GM23248 (cell line): ENCODE results near the gene AQP2.

Experiments used
- EZH2 ChIP-seq: fragments of 200-600 bp; sonication (generic); IDR thresholded peaks from 2 replicates; pipeline ENCODE4 v1.6.1; 2018; ENCODE audit warnings: antibody characterized with exemption, mild to moderate bottlenecking; ENCODE audit not compliant: insufficient read depth, poor library complexity, severe bottlenecking
- EZH2phosphoT487 ChIP-seq: fragments of 200-600 bp; sonication (generic); IDR thresholded peaks from 2 replicates; pipeline ENCODE4 v1.6.1; 2018; ENCODE audit warnings: antibody characterized with exemption, moderate library complexity, mild to moderate bottlenecking, low read depth; ENCODE audit not compliant: insufficient read depth

- TF ChIP-seq EZH2 (no peak), EZH2phosphoT487 (no peak)
Measured at GRCh38 chr12:49972129-49972528, 21.6 kb downstream of the AQP2 start.
